ENCODE data around the gene PAN3.

- TF ChIP-seq NFRKB (IDR thresholded peaks at IDR 0.05), result no peak
- no peak for TF ChIP-seq L3MBTL2 (conservative IDR thresholded peaks at IDR 0.05)
- TF ChIP-seq FOXM1 (IDR thresholded peaks at IDR 0.05; ENCODE audit: borderline replicate concordance), result no peak
- no peak for TF ChIP-seq SP1 (IDR thresholded peaks at IDR 0.05)
- no peak for TF ChIP-seq TARDBP (IDR thresholded peaks at IDR 0.05)
- TF ChIP-seq CTBP1 (IDR thresholded peaks at IDR 0.05; ENCODE audit: borderline replicate concordance), result no peak
- no peak for TF ChIP-seq BHLHE40 (IDR thresholded peaks at IDR 0.05; ENCODE audit: borderline replicate concordance)
Observed at GRCh38 chr13:28173793-28174192, 35.4 kb downstream of the PAN3 start.
